Neural cell (in vitro differentiated cells): ENCODE measurements around the gene CCT5.

ENCODE experiments used
- EP300 ChIP-seq: fragments of 450-650 bp; conservative IDR thresholded peaks from 2 replicates; pipeline ENCODE4 v1.6.1; 2014; ENCODE audit warnings: antibody characterized with exemption, mild to moderate bottlenecking, moderate library complexity; ENCODE audit not compliant: poor library complexity, severe bottlenecking
- POLR2AphosphoS5 ChIP-seq: IDR thresholded peaks from 2 replicates; pipeline ENCODE4 v1.6.1; 2012
- TF ChIP-seq, protein P1 (sequence below): fragments of 450-650 bp; IDR thresholded peaks from 2 replicates; pipeline ENCODE4 v1.5.1; 2014; ENCODE audit warnings: antibody characterized with exemption, mild to moderate bottlenecking, moderate library complexity; ENCODE audit not compliant: poor library complexity, severe bottlenecking

DNA sequence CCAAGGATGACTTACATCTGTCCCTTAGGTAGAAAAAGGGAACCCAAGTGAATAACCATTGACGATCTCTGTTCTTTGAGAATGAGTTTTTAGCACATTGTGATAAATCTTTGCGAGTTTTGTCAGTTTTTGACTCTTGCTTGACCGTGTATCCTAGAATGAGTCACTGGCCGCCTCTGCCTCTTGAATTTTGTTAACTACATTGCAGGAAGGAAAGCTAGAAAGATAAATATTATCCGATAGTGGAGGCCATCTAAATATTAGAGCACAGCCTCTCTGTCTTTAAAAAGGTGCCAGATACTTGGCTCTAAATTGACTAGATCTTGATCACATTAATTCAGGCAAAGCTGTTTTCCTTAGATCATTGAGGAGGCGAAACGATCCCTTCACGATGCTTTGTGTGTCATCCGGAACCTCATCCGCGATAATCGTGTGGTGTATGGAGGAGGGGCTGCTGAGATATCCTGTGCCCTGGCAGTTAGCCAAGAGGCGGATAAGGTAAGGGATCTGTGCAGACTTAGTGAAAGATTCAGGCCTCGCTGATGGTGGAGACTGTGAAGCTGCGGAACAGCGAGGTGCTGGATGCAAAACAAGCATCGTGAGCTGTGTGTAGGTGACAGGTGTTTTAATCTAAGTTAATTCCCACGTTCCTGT lies 12.2 kb downstream of the CCT5 start:
- TF ChIP-seq, protein P1, sequence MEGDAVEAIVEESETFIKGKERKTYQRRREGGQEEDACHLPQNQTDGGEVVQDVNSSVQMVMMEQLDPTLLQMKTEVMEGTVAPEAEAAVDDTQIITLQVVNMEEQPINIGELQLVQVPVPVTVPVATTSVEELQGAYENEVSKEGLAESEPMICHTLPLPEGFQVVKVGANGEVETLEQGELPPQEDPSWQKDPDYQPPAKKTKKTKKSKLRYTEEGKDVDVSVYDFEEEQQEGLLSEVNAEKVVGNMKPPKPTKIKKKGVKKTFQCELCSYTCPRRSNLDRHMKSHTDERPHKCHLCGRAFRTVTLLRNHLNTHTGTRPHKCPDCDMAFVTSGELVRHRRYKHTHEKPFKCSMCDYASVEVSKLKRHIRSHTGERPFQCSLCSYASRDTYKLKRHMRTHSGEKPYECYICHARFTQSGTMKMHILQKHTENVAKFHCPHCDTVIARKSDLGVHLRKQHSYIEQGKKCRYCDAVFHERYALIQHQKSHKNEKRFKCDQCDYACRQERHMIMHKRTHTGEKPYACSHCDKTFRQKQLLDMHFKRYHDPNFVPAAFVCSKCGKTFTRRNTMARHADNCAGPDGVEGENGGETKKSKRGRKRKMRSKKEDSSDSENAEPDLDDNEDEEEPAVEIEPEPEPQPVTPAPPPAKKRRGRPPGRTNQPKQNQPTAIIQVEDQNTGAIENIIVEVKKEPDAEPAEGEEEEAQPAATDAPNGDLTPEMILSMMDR: no peak
- TF ChIP-seq POLR2AphosphoS5 (no peak), EP300 (no peak)
